HTERT RPE-1 (cell line): ENCODE measurements around the gene ZNF236.
"Not testable (repeated sequence)": the region's sequence is repeated elsewhere in the genome, so short reads cannot be mapped to it uniquely, and the experiment has no call there.

Experiments
- in situ Hi-C: fragments of 300-500 bp; cut with MboI; formaldehyde crosslinking; loops from 4 replicates; pipeline ENCODE4 v1.14.3; 2020; ENCODE audit warnings: low sequenced_read_pairs

Gene ZNF236

DNA sequence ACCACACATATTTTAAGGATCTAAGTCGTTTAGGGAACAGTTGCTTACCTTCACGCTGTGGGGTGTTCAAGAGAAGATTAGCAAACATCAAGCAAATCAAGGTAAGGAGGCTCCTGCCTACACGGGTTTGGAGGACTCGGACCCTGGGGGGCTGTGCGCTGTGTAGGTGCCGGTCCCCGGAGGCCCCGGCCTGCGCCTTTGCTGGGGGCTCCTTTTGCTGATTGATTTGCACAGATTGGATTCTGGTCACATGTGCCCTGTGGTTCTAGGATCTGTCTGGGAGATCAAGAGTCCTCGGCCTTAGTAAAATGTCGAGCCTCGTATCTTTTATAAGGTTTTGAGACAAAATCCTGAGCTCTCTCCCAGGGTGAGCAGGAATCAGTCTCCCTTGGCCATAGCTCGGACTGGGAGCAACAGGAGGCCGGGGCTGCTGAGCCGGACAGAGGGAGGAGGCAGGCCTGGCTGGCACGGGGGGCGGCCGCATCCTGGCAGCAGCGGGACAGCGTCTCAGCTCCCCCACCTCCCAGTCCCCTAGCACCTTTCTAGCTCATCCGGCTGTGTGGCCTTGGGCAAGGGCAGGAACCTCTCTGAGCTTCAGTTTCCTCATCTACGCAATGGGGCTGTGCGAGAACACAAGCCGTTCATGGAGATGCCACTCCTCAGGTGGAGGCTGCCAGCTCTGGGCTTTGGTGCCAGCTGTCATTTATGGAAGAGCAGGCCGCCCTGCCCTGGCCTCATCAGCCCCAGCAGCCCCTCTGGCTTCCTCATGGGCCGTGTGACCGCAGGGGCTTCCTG lies 163.0 kb downstream of the ZNF236 start:
- in situ Hi-C loops: no loop called here

DNA sequence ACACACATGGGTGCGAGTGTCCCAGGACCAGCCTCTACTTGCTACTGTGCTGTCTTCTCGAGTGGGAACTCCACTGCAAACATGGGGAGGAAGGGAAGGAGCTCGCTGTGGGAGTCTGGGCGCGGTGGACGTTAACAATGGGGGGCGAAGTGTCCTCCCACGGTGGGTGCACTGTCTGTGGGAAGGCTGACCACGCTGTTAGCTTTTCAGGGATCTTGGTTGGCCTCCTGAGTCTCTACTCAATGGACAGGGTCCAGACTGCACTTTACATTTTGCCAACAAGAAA lies 163.5 kb downstream of the ZNF236 start:
- in situ Hi-C loops: no loop called here

DNA sequence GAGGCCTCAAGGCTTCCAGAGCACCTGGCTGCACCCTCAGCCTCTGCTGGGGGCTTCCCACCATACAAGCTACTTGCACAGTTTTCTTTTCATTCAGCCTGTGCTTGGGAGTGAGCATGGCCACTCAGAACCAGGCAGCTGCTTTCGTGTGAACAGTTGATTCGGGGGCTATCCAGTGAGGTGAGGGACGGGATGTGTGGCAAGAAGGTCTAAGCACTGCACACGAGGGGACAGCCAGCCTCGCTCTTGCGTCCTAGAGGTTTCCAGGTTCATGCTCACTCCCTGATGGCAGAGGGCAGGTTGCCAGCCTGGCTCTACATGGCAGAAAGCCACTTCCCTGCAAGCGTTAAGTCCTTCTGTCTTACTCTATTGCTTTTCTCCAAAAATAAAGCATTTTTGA lies 164.0 kb downstream of the ZNF236 start:
- in situ Hi-C loops: no loop called here

DNA sequence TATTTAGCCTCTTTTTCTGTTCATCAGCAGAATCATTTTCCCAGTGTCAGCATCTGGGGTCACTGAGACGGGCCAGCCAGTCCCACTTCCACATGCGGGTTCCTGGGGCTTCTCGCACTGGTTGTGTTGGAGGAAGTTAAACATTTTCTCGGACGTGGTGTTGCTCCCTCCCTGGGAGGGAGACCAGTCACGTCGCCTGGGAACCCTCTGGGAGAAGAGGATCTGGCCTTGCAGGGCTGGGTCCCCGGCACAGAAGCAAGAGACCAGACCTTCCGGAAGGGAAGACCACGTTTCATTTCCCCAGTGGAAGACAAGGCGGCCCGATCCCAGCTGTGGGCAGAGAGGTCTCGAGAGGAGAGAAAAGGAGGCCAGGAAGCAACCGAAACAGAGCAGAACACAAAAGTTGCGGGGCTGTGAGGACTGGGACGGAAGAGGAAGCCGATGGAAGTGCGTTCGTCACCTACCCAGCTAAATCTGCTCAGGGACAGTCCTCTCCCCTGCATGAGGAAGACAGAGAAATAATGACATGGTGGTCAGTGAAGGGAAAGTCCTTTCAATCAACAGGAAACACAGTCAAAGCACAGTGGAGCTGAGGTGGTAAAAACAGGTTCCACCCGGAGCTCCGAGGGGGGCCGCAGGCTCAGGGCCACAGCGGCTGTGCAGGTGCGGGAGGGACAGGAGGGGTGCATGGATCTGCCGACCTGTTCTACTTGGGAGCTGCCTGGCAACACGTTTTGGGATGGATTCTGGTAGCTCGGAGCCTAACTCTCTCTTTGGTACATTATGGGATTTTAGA lies 165.9 kb downstream of the ZNF236 start:
- in situ Hi-C loops: no loop called here

DNA sequence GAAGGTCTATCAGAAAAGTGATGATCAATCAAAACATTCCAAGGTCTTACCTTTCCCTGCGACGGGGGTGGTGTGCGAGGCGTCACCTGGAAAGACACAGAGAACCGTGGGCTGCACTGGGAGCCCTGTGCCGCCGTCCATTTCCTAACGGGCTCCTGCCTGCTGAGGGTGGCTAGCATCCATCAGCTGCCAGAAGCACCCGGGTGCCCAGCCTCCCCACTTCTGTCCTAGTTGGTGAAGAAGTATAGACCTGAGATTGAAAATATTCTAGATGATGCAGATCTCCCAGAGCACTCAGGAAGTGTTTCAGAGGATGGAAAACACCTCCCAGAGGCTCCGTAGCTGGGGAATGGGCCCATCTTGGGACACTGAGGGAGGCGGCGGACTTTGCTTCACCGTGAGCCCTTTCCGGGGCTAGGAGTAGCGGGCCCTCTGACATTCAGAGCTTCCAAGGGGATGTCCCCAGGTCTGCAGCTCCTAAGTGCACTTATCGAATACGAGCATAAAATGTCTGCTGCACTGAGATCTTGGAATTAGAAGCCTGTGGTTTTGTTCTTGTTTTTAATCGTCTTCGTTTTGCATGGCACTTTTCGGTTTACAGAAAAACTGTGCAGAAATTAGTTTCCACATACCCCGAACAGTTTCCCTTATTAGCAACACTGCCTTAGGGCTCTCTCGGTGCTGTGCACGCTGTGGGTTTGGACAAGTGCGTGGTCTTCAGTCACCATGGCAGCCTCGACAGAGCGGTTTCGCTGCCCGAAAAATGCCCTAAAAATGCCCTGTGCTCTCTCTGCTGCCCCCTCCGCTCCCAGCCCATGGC lies 166.7 kb downstream of the ZNF236 start:
- in situ Hi-C loops: no loop called here

DNA sequence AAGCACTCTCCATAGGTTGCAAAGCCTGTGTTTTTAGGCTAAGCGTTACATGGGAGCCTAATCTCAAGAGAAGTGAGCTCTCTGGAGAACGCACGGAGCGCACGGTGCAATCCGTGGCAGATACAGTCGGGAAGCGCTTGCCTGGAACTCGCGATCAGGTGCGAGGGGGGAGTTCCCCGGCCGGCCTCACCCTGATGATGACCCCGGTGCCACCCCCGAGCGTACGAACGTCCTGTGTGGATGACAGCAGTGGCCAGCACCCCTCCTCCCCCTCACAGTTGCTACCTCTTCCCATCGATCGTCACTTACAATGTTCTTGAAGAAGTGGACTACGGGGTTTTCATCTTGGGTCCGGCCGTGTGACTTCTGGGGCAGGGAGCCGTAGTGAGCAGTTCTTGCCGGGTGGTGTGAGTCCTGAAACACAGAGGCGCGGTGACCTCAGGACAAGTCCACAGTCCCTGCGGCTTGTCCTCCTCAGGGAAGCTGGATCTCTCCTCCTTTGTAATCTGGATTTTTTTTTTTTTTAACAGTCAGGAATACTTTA lies 167.4 kb downstream of the ZNF236 start:
- in situ Hi-C loops: no loop called here

DNA sequence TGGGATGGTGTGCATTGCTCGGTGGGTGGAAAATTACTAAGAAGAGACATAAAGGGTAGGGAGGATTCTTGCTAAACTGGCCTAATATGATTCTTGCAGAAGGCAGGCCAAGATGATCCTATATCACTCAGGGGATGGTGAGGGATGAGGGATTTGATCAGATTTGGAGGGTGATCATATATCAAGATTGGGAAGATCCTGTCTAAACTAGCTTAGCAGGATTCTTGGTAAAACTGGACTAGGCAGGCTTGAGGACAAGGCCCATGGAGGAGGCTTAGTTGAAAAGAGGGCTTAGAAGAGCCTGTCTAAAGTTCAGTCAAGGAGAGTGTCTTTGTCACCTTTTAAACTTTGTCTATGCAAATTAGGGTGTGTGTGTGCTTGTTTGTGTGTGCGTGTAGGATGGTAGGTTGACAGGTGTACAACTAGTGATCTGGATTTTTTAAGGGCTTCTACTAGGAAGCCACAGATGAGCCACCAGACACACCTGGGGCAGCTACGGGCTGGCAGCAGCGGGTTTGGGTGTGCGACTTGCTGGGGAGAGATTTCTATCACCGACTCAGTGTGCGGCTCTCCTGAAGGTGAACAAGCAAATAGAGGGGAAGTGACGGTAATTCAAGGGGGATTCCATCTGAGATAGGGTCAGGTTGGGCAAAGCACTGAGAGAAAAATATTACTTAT lies 168.1 kb downstream of the ZNF236 start:
- in situ Hi-C loops: not testable (repeated sequence)

DNA sequence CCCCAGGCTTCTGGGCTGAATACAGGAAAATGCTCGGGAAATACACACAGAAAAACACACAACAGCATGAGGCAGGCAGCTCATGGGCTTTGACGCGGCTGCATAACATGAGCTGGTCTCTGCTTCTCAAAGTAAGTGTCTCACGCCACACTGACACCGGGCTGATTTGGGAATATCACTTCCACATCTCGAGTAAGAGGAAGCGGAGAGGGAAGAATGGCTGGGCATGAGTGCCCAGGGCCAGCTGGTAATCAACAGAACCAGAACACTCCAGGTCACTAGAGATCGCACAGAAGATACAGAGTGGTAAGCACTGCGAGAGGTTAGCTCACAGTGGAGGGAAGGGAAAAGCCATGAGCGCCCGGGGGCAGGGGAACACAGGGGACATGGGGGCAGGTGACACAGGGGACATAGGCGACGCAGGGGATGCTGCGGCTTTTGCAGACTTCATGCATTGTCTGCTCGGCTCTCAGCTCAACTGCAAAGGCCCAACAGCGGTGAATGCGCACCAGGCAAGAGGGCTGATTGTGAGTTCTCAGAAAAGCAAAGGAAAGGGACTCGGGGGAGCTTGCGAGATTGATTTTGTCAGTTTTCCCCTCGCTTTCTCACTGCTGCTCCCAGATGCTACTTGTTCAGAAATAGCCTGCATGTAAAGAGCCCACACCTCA lies 168.8 kb downstream of the ZNF236 start:
- in situ Hi-C loops: no loop called here

DNA sequence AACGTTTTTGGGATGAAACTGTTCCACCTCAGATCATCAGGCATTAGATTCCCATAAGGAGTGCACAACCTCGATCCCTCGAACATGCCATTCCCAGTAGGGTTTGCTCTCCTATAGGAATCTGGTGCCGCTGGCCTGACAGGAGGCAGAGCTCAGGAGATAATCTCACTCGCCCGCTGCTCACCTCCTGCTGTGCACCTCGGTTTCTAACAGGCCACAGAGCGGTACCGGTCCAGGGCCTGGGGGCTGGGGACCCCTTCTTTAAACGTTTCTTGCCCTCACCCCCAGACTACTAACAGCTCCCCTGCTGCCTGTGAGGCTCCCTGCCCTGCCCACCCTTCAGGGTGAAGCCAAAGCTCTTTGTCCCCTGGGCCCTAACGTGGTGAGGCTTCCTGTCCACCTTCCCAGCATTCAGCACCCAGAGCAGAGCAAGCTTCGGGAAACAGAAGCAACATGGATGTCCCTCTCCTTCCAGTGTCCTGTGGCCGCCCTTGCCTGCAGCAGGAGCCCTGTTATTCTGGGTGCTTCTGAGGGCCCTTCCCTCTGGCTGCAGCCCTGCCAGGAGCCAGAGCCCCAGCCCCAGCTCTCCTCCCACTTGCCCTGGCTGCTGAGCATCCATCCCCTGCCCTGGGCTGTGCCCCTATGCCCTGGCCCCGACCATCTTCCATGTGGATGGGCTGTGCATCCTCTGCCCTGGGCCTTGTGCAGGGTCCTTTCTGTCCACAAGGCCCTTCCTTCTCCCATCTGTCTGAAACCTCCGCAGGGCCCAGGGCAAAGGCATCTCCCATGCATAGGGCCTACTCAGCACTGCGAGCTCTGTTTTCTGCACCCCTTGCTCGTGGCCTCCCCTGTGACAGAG lies 170.1 kb downstream of the ZNF236 start:
- in situ Hi-C loops: no loop called here

DNA sequence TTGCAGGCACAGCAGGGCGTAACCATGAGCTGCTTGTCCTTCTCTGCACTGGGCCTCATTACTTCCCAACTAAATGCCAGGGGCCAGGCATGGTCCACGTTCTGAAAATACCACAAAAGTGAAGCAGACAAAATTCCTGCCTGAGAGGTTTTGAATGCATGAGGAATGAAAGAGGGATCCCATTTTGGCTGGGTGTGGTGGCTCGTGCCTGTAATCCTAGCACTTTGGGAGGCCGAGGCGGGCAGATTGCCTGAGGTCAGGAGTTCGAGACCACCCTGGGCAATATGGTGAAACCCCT lies 170.7 kb downstream of the ZNF236 start:
- in situ Hi-C loops: no loop called here

DNA sequence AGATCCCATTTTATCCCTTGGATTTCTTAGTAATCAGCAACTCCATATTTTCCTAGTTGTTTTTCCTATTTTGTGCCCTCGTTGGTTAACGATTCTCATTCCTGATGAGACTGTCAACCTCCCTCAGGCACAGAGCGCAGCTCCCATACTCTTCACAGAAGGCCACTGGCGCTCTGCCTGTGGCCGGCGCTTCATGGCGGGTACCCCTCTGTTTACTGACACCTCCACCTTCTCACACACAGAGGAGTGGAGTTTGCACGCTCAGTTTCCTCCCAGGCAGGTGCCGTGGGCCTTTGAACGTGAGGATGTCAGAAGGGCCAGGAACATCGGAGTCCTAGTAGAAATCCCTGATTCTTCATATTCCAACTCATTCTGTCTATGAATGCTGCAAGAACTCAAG lies 171.2 kb downstream of the ZNF236 start:
- in situ Hi-C loops: no loop called here

DNA sequence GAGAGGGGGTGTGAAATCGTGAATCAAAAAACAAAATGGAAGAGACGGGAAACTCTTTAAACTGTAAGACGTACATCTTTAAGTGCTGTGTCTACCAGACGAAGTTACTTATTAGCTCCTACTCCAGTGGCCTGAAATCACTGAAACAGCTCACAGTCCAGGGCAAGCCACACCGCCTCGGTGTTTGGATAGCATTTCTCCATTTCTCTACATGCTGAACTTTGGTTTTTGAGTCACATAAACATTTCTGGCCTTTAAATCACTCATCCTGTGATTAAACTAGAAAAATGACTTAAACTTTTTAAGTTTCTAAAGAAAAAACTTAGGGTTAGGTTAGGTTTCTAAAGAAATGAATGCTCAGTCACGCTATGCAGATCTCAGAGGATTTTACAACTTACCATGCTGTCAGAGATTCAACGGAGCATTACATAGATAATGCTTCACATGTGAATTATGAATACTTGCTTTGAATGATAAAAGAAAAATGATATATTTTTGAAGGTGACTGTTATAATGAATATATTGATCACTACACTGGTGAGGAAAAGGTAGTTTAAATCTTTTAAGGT lies 171.8 kb downstream of the ZNF236 start:
- in situ Hi-C loops: no loop called here

DNA sequence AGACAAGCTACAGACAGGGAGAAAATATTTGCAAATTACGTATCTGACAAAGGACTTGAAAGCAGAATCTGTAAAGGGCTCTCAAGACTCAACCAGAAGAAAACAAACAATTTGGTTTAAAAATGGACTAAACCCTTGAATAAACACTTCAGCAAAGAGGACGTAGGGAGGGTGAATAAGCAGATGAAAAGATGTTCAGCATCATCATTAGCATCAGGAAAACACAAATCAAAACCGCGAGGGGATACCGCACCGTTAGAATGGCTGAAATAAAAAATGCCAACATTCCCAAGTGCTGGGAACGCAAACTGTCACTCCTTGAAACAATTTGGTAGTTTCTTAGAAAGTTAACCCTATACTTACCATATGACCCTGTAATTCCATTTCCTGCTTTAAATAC lies 173.5 kb downstream of the ZNF236 start:
- in situ Hi-C loops: no loop called here

DNA sequence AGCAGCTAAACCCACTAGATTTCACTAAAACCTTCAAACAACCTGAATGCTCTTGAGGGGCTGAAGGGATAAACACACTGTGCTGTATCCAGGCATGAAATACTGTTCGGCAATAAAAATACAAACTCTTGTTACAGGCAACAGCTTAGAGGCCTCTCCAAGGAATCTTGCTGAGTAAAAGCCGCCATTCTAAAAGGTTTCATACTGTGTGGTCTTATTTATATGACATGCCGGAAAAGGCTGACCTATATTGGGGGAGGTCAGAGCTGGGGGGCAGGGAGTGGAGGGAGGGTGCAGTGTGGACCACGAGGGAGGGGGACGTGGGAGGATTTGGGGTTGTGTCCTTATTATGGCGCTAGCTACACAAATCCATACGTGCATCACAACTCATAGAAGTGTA lies 174.1 kb downstream of the ZNF236 start:
- in situ Hi-C loops: no loop called here

DNA sequence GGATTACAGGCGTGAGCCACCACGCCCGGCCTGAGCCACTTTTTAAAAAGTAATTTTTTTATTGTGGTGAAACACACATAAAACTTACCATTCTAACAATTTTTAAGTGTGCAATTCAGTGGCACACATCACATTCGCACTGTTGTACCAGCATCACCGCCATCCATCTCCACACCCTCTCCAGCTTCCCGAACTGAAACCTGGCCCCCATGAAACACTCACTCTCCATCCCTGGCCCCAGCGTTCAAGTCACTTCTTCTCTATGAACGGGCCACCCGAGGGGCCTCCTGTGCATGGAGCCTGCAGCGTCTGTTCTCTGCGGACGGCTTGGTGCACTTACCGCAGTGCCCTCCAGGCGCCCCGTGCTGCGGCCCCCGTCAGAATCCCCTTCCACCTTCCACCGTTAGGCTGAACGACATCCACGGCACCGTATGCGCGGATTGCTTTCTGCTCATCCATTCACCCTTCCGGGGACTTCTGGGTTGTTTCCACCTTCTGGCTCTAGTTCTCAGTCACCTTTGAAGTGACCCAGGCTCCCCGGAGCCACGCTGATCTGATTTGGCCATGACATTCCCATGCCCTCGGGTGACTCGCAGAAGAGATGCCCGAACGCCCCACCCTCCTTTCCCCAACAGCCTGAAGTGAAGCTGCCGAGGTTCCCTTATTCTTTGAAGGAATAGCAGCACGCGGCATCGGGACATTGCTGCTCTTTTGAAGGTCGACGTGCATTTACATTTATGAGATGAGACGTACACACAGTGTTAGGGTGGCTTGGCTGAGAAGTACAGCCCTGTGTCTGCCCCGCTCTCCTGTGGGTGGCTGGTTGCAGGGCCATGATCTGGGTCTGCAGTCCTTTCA lies 175.8 kb downstream of the ZNF236 start:
- in situ Hi-C loops: no loop called here

DNA sequence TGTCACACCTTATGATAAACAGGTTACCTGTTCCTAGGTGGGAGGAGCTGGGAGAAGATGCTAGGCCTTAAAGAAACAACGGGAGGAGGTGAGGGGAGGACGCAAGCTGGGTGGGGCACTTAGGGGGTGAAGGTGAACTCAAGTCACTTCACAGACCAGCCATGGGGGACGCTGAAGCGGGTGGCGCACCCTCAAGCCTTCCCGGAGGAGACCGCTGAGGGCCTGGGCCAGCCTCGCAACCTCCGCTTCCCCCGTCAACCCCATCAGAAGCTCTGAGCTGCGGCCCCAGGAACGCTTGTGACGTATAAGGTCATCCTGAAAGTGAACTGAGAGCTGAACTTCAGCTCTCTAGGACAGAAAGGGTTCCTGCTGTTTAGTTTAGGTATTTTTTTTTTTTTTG lies 176.7 kb downstream of the ZNF236 start:
- in situ Hi-C loops: no loop called here

DNA sequence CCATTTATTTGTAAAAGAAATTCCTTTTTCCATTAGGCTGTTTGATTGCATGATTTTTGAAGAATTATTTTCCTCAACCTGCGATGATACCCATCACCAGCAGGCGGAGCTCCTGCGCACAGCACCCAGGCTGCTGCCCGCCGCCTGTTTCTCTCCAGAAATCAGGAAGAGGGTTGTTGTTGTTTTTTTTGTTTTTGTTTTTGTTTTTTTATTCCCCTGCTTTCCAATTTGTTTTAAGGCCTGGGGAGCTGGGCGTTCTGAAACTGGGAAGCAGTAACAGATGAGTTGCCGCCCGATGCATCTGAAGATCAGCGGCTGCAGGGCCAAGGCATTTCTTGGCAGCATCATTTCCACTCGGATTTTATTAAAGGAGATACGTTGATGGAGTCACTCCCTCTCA lies 178.2 kb downstream of the ZNF236 start:
- in situ Hi-C loops: no loop called here

DNA sequence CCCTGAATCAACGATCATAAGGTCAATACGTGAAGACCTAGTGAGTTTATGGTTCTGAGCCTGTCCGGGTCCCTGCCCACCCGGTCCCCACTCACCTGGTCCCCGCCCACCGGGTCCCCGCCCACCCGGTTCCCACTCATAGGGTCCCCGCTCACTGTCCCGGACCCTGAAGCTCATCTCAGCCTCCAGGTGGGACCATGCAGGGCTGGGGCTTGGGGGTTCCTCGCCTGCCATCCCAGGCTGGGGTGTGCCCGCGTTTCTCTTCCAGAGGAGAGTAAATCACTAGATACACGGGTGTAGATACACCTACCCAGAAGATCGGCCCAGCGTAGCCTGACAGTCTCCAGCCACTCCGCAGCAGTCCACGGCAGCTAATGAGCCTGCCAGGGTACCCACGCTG lies 178.7 kb downstream of the ZNF236 start:
- in situ Hi-C loops: no loop called here
